ENCODE measurements around the gene EXTL2. TPM values are rescaled to one million over a fixed set of nuclear protein-coding genes. Genes with fewer than 3 reads are reported as not detected.

Gene EXTL2
- total and polyA plus RNA-seq, 2 donors (not counting 1 experiment from before 2014, with no cell fraction given) = 1.7 to 4.6 TPM

DNA sequence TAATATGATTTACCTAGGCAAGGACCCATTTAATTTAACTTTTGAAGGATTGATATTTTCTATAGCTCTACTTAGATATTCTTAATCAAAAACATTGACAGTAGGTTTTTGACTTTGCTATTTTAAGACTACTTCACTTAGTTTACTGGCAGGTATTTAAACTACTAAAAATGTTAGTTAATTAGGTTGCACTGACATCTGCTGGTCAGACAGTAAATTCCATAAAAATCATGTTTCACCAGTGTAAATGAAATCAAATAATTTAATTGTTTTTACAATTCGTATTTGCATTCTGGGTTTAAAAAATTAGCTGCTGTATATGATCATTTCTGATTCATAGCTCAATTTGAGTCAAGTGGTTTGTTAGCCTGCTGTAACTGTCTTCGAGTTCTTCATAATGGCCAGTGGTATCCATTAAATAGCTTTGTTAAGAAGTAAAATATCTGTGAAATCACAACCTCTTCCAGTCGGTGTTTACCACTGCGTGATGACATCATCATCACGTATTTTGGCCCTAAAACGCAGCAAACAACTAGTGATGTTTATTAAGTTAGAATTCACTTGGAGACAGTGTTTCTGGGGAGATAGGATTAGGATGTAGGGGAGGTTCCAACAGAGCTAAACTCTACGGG is 26.2 kb downstream of the EXTL2 start:
- Mint-ChIP-seq H3K4me1 (no peaks in the 10 kb centered on the region), H3K4me3 (no peak overlapping the region), H3K27ac (no peak overlapping the region), H3K27me3 (no peaks in the 10 kb centered on the region), H3K9me3 (ENCODE audit: insufficient read depth) (no peaks in the 10 kb centered on the region)
- ATAC-seq (ENCODE audit: low read depth) = no peak
- ChIA-PET POLR2A (no interaction called here), CTCF (interaction anchor here (0.6 to 4.2 kb wide), 29 partner anchors 9 to 1687 kb away, joined by 3 to 31 read pairs (median 3); partner anchors contain the start of gene EXTL2)
- H3K4me3 ChIP-seq (ENCODE audit: control extremely low read depth in 1 of 5, extremely low read depth in 1 of 5, insufficient read depth in 1 of 5, low read depth in 2 of 5, low read length in 4 of 5) = no peak overlapping the region
- no peaks in the 10 kb centered on the region for H4K20me1 ChIP-seq (ENCODE audit: control insufficient read depth, insufficient read depth, low read length, poor library complexity, severe bottlenecking)
- 0% methylated on average over 1 of the region's 7 CpGs for WGBS (ENCODE audit: insufficient coverage)
- no peaks in the 10 kb centered on the region for H3K4me1 ChIP-seq (ENCODE audit: control insufficient read depth in 2 of 2, insufficient read depth in 2 of 2, low read length in 2 of 2)
- H3K4me2 ChIP-seq (replicated peaks; ENCODE audit: low read depth, low read length, poor library complexity, severe bottlenecking) = no peak overlapping the region
- DNase-seq = peak; percentile 57
- intact Hi-C loops (cut with micrococcal nuclease) = loop anchor here (1.0 kb wide), 1 partner anchor 405 kb away; no protein-coding TSS in a partner anchor
- H3K36me3 ChIP-seq (replicated peaks in 1 of 2; ENCODE audit: control extremely low read depth in 1 of 2, control insufficient read depth in 1 of 2, extremely low read depth in 1 of 2, insufficient read depth in 2 of 2, low read length in 1 of 2) = no peaks in the 10 kb centered on the region
- H3K27ac ChIP-seq (ENCODE audit: low read length in 2 of 2) = no peak overlapping the region
- H3K27me3 ChIP-seq (replicated peaks in 1 of 4; ENCODE audit: control extremely low read depth in 1 of 4, control insufficient read depth in 3 of 4, insufficient read depth in 4 of 4, low read length in 3 of 4) = no peaks in the 10 kb centered on the region
- TF ChIP-seq, protein P1, sequence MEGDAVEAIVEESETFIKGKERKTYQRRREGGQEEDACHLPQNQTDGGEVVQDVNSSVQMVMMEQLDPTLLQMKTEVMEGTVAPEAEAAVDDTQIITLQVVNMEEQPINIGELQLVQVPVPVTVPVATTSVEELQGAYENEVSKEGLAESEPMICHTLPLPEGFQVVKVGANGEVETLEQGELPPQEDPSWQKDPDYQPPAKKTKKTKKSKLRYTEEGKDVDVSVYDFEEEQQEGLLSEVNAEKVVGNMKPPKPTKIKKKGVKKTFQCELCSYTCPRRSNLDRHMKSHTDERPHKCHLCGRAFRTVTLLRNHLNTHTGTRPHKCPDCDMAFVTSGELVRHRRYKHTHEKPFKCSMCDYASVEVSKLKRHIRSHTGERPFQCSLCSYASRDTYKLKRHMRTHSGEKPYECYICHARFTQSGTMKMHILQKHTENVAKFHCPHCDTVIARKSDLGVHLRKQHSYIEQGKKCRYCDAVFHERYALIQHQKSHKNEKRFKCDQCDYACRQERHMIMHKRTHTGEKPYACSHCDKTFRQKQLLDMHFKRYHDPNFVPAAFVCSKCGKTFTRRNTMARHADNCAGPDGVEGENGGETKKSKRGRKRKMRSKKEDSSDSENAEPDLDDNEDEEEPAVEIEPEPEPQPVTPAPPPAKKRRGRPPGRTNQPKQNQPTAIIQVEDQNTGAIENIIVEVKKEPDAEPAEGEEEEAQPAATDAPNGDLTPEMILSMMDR (IDR thresholded peaks at IDR 0.05) = peak; percentile 88
- TF ChIP-seq EZH2 (IDR thresholded peaks at IDR 0.05; ENCODE audit: borderline replicate concordance, insufficient read depth, low read depth, low read length, poor library complexity, severe bottlenecking) = no peak
- H2AFZ ChIP-seq (ENCODE audit: insufficient read depth, low read depth, low read length, poor library complexity, severe bottlenecking) = no peak overlapping the region
- H3K9me3 ChIP-seq (ENCODE audit: control extremely low read depth in 1 of 3, control insufficient read depth in 2 of 3, insufficient read depth in 1 of 3, low read length in 2 of 3) = no peaks in the 10 kb centered on the region
- no peaks in the 10 kb centered on the region for H3K79me2 ChIP-seq (ENCODE audit: control insufficient read depth, insufficient read depth, low read length)
- H3K9ac ChIP-seq (ENCODE audit: low read length) = no peak overlapping the region

DNA sequence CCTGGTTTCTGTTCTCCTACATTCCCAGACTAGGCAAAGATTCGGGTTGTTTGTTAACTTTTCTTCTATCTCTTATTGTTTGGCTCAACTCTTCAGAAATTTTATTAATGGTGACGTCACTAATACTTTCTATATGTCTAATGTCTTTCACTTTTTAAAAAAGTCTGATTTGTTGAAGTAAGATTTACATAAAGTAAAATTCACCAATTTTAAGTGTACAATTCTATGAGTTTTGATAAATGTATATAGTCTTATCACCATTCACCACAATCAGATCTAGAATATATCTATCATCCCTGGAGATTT is 27.8 kb downstream of the EXTL2 start:
- Histone ChIP-seq H3K4me3 (ENCODE audit: control extremely low read depth in 1 of 5, extremely low read depth in 1 of 5, insufficient read depth in 1 of 5, low read depth in 2 of 5, low read length in 4 of 5) (no peak overlapping the region), H3K9me3 (ENCODE audit: control extremely low read depth in 1 of 3, control insufficient read depth in 2 of 3, insufficient read depth in 1 of 3, low read length in 2 of 3) (no peaks in the 10 kb centered on the region), H3K9ac (ENCODE audit: low read length) (no peak overlapping the region), H3K27ac (ENCODE audit: low read length in 2 of 2) (no peak overlapping the region), H3K4me2 (replicated peaks; ENCODE audit: low read depth, low read length, poor library complexity, severe bottlenecking) (no peak overlapping the region), H3K79me2 (ENCODE audit: control insufficient read depth, insufficient read depth, low read length) (no peaks in the 10 kb centered on the region), H2AFZ (ENCODE audit: insufficient read depth, low read depth, low read length, poor library complexity, severe bottlenecking) (no peak overlapping the region), H3K27me3 (replicated peaks in 1 of 4; ENCODE audit: control extremely low read depth in 1 of 4, control insufficient read depth in 3 of 4, insufficient read depth in 4 of 4, low read length in 3 of 4) (peaks cover 0 to 4% (median 1%) of the 10 kb centered on the region in 4 experiments), H4K20me1 (ENCODE audit: control insufficient read depth, insufficient read depth, low read length, poor library complexity, severe bottlenecking) (no peaks in the 10 kb centered on the region), H3K36me3 (replicated peaks in 1 of 2; ENCODE audit: control extremely low read depth in 1 of 2, control insufficient read depth in 1 of 2, extremely low read depth in 1 of 2, insufficient read depth in 2 of 2, low read length in 1 of 2) (no peaks in the 10 kb centered on the region), H3K4me1 (ENCODE audit: control insufficient read depth in 2 of 2, insufficient read depth in 2 of 2, low read length in 2 of 2) (no peaks in the 10 kb centered on the region)
- H3K4me3 Mint-ChIP-seq = no peak overlapping the region
- ATAC-seq (ENCODE audit: low read depth) = no peak
- TF ChIP-seq, protein P1 (IDR thresholded peaks at IDR 0.05) = no peak
- no peak for TF ChIP-seq EZH2 (IDR thresholded peaks at IDR 0.05; ENCODE audit: borderline replicate concordance, insufficient read depth, low read depth, low read length, poor library complexity, severe bottlenecking)
- POLR2A ChIA-PET = no interaction called here
- H3K9me3 Mint-ChIP-seq (ENCODE audit: insufficient read depth) = no peaks in the 10 kb centered on the region
- intact Hi-C loops (cut with micrococcal nuclease) = loop anchor here (1.0 kb wide), 1 partner anchor 261 kb away; no protein-coding TSS in a partner anchor
- no peaks in the 10 kb centered on the region for H3K4me1 Mint-ChIP-seq
- WGBS (ENCODE audit: insufficient coverage) = no CpG with 5 or more reads among the region's 2 CpGs
- CTCF ChIA-PET = interaction anchor here (0.7 to 4.2 kb wide), 8 partner anchors 260 to 1061 kb away, joined by 3 to 31 read pairs (median 4); no protein-coding TSS in a partner anchor
- no peak overlapping the region for H3K27ac Mint-ChIP-seq
- no peak for DNase-seq
- no peaks in the 10 kb centered on the region for H3K27me3 Mint-ChIP-seq

All from B cell (primary cell).